ENCODE data around the gene SOCS7.

Gene SOCS7

GRCh38 chr17:38338053-38338452 is 13.6 kb upstream of the SOCS7 start:
- DNase-seq (ENCODE audit: low read depth) = no peak

- no peak for DNase-seq (ENCODE audit: low read depth)
Measured at GRCh38 chr17:38338535-38338934, 13.1 kb upstream of the SOCS7 start.

- DNase-seq (ENCODE audit: low read depth) = no peak
Measured at GRCh38 chr17:38339891-38340290, 11.8 kb upstream of the SOCS7 start.

- no peak for DNase-seq (ENCODE audit: low read depth)
Measured at GRCh38 chr17:38341035-38341721, 10.5 kb upstream of the SOCS7 start.

- no peak for DNase-seq (ENCODE audit: low read depth)
Measured at GRCh38 chr17:38342886-38343607, 8.6 kb upstream of the SOCS7 start.

GRCh38 chr17:38343608-38344419 is 7.8 kb upstream of the SOCS7 start, which contains the start of gene GPR179:
Gene GPR179, minus strand, starts transcription at chr17:38343956. Its CDS starts 167 bp downstream, at chr17:38343789.
- no peak for DNase-seq (ENCODE audit: low read depth)

- no peak for DNase-seq (ENCODE audit: low read depth)
Measured at GRCh38 chr17:38344420-38344745, 7.3 kb upstream of the SOCS7 start.

- DNase-seq (ENCODE audit: low read depth) = no peak
Measured at GRCh38 chr17:38345743-38346142, 5.9 kb upstream of the SOCS7 start.

- DNase-seq (ENCODE audit: low read depth) = peak; percentile 68
Measured at GRCh38 chr17:38349097-38349730, 2.4 kb upstream of the SOCS7 start.

- no peak for DNase-seq (ENCODE audit: low read depth)
Measured at GRCh38 chr17:38350035-38350434, 1.6 kb upstream of the SOCS7 start.

- no peak for DNase-seq (ENCODE audit: low read depth)
Measured at GRCh38 chr17:38352245-38353085, 821 bp downstream of the SOCS7 start.

GRCh38 chr17:38353086-38353604 is 1.5 kb downstream of the SOCS7 start:
- no peak for DNase-seq (ENCODE audit: low read depth)

GRCh38 chr17:38353668-38354067 is 2.0 kb downstream of the SOCS7 start:
- no peak for DNase-seq (ENCODE audit: low read depth)

GRCh38 chr17:38354466-38354865 is 2.8 kb downstream of the SOCS7 start:
- DNase-seq (ENCODE audit: low read depth) = no peak

GRCh38 chr17:38355251-38355650 is 3.6 kb downstream of the SOCS7 start:
- DNase-seq (ENCODE audit: low read depth) = no peak

GRCh38 chr17:38357486-38358123 is 6.0 kb downstream of the SOCS7 start:
- no peak for DNase-seq (ENCODE audit: low read depth)

GRCh38 chr17:38358586-38359513 is 7.2 kb downstream of the SOCS7 start:
- no peak for DNase-seq (ENCODE audit: low read depth)

- DNase-seq (ENCODE audit: low read depth) = no peak
Measured at GRCh38 chr17:38361694-38362465, 10.2 kb downstream of the SOCS7 start.

- no peak for DNase-seq (ENCODE audit: low read depth)
Measured at GRCh38 chr17:38363016-38363415, 11.4 kb downstream of the SOCS7 start.
